HepG2 (cell line): ENCODE data around the gene NINJ2. TPM values are rescaled to one million over a fixed set of nuclear protein-coding genes. Genes with fewer than 3 reads are reported as not detected.

Experiments used
- ATAC-seq: fragments of 200-7000 bp; cut with Tn5 transposase; 3 replicates; pipeline ENCODE4 v1.9.1; 2020; ENCODE audit warnings: mild to moderate bottlenecking, moderate library complexity
- BruUV-seq: library from RNA; stranded (reverse); fragments of 400-500 nt; replicated peaks from 2 replicates; lab custom pipeline; 2021; lab: Mats Ljungman, UMichigan
- CTCF ChIA-PET: fragments of 300-600 bp; formaldehyde crosslinking; extraction: SDS; loops from one replicate; lab custom pipeline; 2021; ENCODE audit warnings: low total read pairs, inconsistent platforms, low intra/inter-chr PET ratio; lab: Yijun Ruan, JAX
- POLR2A ChIA-PET: fragments of 350-600 bp; sonication (Branson Sonifier 250); formaldehyde crosslinking; loops from one replicate; lab custom pipeline; 2020; ENCODE audit warnings: antibody characterized with exemption, inconsistent platforms; lab: Yijun Ruan, JAX
- DNase-seq: peaks from one replicate; pipeline ENCODE4 v3.0.0-alpha.2; 2015; ENCODE audit warnings: low spot score
- FAIRE-seq: peaks from 3 replicates; lab custom pipeline; 2011; peaks lifted over from hg19 to GRCh38; lab: Jason Lieb, UNC
- H2AFZ ChIP-seq: one replicate; pipeline ENCODE4 v1.6.1; 2011; ENCODE audit warnings: low read length, inconsistent platforms
- H3K27ac ChIP-seq: fragments of 300-600 bp; 3 replicates; pipeline ENCODE4 v1.8.0; 2011; ENCODE audit warnings: mixed run types, mild to moderate bottlenecking, mixed read lengths, low read length, inconsistent platforms; ENCODE audit not compliant: insufficient read depth; ENCODE audit errors: extremely low read length
- H3K27me3 ChIP-seq, 2 experiments: fragments of 200-600 bp in 1 of 2; 2 replicates in 1 of 2; 3 replicates in 1 of 2; pipeline versions ENCODE4 v1.6.0 to v1.8.0; 2011; ENCODE audit warnings: low read length in 2 of 2, mild to moderate bottlenecking in 2 of 2, moderate library complexity in 2 of 2, inconsistent platforms in 1 of 2; ENCODE audit not compliant: insufficient read depth in 2 of 2, control insufficient read depth in 1 of 2
- H3K36me3 ChIP-seq, 2 experiments: fragments of 200-600 bp in 1 of 2; replicated peaks in 1 of 2; 2 replicates in 1 of 2; 3 replicates in 1 of 2; pipeline versions ENCODE4 v1.5.1 to v1.8.0; 2011; ENCODE audit warnings: low read length in 2 of 2, inconsistent platforms in 1 of 2; ENCODE audit not compliant: insufficient read depth in 2 of 2, control insufficient read depth in 1 of 2
- H3K4me1 ChIP-seq: 2 replicates; pipeline ENCODE4 v1.5.1; 2012; ENCODE audit warnings: low read length, inconsistent platforms; ENCODE audit not compliant: insufficient read depth
- H3K4me2 ChIP-seq: 2 replicates; pipeline ENCODE4 v1.6.0; 2011; ENCODE audit warnings: low read depth, low read length, inconsistent platforms
- H3K4me3 ChIP-seq, 3 experiments: fragments of 200-600 bp in 1 of 3; sonication (generic), shearing (Covaris generic) in 1 of 3; replicated peaks in 1 of 3; 2 replicates each; pipeline ENCODE4 v1.5.1; 2011 to 2016; ENCODE audit warnings: low read length in 3 of 3, inconsistent platforms in 2 of 3, low read depth in 2 of 3, mild to moderate bottlenecking in 2 of 3, control low read depth in 1 of 3, mixed read lengths in 1 of 3; ENCODE audit not compliant: insufficient read depth in 1 of 3
- H3K79me2 ChIP-seq: one replicate; pipeline ENCODE4 v1.6.1; 2011; ENCODE audit warnings: low read length, inconsistent platforms; ENCODE audit not compliant: insufficient read depth
- H3K9ac ChIP-seq: 2 replicates; pipeline ENCODE4 v1.6.0; 2011; ENCODE audit warnings: mild to moderate bottlenecking, low read depth, low read length, inconsistent platforms; ENCODE audit not compliant: insufficient read depth
- H3K9me3 ChIP-seq: 2 replicates; pipeline ENCODE4 v1.5.1; 2012; ENCODE audit warnings: mild to moderate bottlenecking, low read length
- H4K20me1 ChIP-seq: 2 replicates; pipeline ENCODE4 v1.6.0; 2011; ENCODE audit warnings: inconsistent platforms, mild to moderate bottlenecking, low read length, moderate library complexity; ENCODE audit not compliant: insufficient read depth
- ATM ChIP-seq: fragments of 450-650 bp; IDR thresholded peaks from 2 replicates; pipeline ENCODE4 v1.7.1; 2017; ENCODE audit warnings: mild to moderate bottlenecking, borderline replicate concordance
- MAFK ChIP-seq, 2 experiments: IDR thresholded peaks in 1 of 2; conservative IDR thresholded peaks in 1 of 2; 2 replicates each; pipeline ENCODE4 v1.6.1; 2011; ENCODE audit warnings: improper control_type of control experiment in 2 of 2, low read length in 2 of 2
- NFATC3 ChIP-seq: sonication (generic); formaldehyde crosslinking; IDR thresholded peaks from 2 replicates; pipeline ENCODE4 v1.5.1; 2020; ENCODE audit warnings: mild to moderate bottlenecking, missing genetic modification reagents
- TARDBP ChIP-seq: sonication (generic); formaldehyde crosslinking; IDR thresholded peaks from 2 replicates; pipeline ENCODE4 v1.8.0; 2022; ENCODE audit warnings: mild to moderate bottlenecking, missing genetic modification reagents
- ZNF101 ChIP-seq: sonication (generic); formaldehyde crosslinking; IDR thresholded peaks from 2 replicates; pipeline ENCODE4 v1.4.0; 2020; ENCODE audit warnings: mild to moderate bottlenecking, low read depth, missing genetic modification reagents, borderline replicate concordance
- WGBS: methylation state at CpG from one replicate; pipeline ENCODE4 v1.1.6; 2017; ENCODE audit warnings: low lambda C conversion rate; 5-methylcytosine and 5-hydroxymethylcytosine counted together
- in situ Hi-C: cut with HindIII; loops from 2 replicates; pipeline ENCODE4 v1.10.0; 2017; ENCODE audit warnings: low pct_unique_long_range_greater_than_20kb; ENCODE audit not compliant: extremely low pct_ligation_motif_present
- intact Hi-C: fragments of 100-400 bp; cut with micrococcal nuclease; formaldehyde crosslinking; loops from one replicate; pipeline ENCODE4 v1.10.0; 2022; ENCODE audit not compliant: unreplicated experiment
- polyA plus RNA-seq, 8 experiments: library from polyadenylated mRNA; depleted of rRNA in 3 of 8; stranded (reverse) in 7 of 8; unstranded in 1 of 8; fragments of >200 nt; fragmentation: Illumina TruSeq in 4 of 8; extraction: Trizol in 4 of 8; gene quantifications; 2 replicates each; pipeline versions ENCODE4 v1.2.1 to v1.2.3, GENCODE V29; 2011 to 2016; ENCODE audit warnings: low read depth in 4 of 8, missing spikeins in 1 of 8, mixed read lengths in 1 of 8; ENCODE audit not compliant: insufficient read depth in 1 of 8
- total RNA-seq, 5 experiments: library from RNA; depleted of rRNA; stranded (reverse); fragments of >200 nt; fragmentation: Illumina TruSeq; extraction: Trizol; gene quantifications; 2 replicates each; pipeline ENCODE4 v1.2.3, GENCODE V29; 2016; ENCODE audit warnings: low read depth in 1 of 5
- TF ChIP-seq, protein P1 (sequence below): sonication (generic); formaldehyde crosslinking; IDR thresholded peaks from 2 replicates; pipeline ENCODE4 v1.5.0; 2020; ENCODE audit warnings: missing genetic modification reagents
- TF ChIP-seq, protein P2 (sequence below): sonication (generic); formaldehyde crosslinking; IDR thresholded peaks from 2 replicates; pipeline ENCODE4 v1.4.0; 2020; ENCODE audit warnings: mild to moderate bottlenecking, missing genetic modification reagents

Gene NINJ2
- total and polyA plus RNA-seq, 2 of the 13 experiments (the other 11 are each of a cell fraction or from before 2014, with no cell fraction given), result 0.62 to 3.8 TPM

DNA sequence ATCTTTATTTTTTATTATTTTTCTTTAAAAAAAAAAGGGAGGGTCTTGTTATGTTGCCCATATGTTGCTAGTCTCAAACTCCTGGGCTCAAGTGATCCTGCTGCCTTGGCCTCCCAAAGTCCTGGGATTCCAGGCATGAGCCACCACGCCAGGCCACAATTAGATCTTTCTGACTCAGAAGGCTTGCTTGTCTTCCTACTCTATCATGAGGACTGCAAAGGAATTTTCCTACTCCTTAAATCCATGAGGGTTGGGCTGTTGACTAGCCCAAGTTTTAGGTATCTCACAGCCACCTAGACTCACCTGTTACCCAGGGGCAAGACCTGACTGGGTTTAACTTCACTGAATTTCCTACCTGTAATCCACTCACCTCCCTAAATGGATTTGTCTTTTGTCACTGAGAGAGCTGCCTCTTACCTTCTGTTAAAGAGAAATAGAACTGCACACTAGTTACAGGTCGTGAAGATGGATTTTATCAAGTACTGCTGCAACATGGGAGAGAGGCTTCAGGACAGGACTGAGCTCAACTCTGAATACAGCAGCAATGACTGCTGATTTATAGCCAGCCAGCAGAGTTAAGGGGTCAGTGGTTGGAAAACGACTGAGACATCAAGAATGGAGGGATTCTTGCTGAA is 131.2 kb downstream of the NINJ2 start (continued):
- TF ChIP-seq ATM (no peak), NFATC3 (no peak), MAFK (conservative IDR thresholded peaks at IDR 0.05 in 1 of 2, IDR thresholded peaks at IDR 0.05 in 1 of 2; ENCODE audit: low read length in 2 of 2) (no peak)
- TF ChIP-seq, protein P1, sequence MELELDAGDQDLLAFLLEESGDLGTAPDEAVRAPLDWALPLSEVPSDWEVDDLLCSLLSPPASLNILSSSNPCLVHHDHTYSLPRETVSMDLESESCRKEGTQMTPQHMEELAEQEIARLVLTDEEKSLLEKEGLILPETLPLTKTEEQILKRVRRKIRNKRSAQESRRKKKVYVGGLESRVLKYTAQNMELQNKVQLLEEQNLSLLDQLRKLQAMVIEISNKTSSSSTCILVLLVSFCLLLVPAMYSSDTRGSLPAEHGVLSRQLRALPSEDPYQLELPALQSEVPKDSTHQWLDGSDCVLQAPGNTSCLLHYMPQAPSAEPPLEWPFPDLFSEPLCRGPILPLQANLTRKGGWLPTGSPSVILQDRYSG (CRISPR knock-in tag), result no peak

DNA sequence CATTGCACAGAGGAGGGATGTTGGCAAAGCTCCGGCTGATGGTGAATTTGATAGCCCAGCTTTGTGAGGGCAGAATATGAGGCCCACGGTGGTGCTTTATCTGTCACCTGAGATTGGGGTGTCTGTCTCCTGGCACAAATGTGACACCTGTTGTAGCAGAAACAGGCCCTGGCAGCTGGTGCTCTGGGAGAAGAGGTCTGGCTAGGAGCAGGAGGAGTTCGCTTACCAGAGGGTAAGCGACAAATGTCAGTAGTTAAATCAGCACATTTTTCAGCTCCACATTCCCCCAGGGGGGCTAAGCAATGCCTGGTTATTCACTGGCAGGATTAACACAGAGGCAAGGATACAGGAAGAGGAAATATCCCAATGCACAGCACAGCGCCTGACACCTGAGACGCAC is 132.4 kb downstream of the NINJ2 start:
- Histone ChIP-seq H3K9ac (no peak overlapping the region), H3K4me3 (no peak overlapping the region), H2AFZ (no peak overlapping the region), H3K9me3 (peaks cover 17% of the 10 kb centered on the region; the same call in 1 of the 2 replicates), H3K79me2 (no peaks in the 10 kb centered on the region), H3K4me1 (no peaks in the 10 kb centered on the region), H3K4me2 (no peak overlapping the region), H3K27me3 (no peaks in the 10 kb centered on the region), H3K27ac (no peak overlapping the region), H3K36me3 (no peaks in the 10 kb centered on the region), H4K20me1 (no peaks in the 10 kb centered on the region)
- WGBS, result 90% methylated on average over 6 of the region's 6 CpGs
- POLR2A ChIA-PET, result no interaction called here
- in situ Hi-C loops (no loop called here), intact Hi-C loops (no loop called here)
- FAIRE-seq (no peak), ATAC-seq (no peak), DNase-seq (no peak)
- BruUV-seq, result no TSS peak
- CTCF ChIA-PET, result no interaction called here
- TF ChIP-seq, protein P2, sequence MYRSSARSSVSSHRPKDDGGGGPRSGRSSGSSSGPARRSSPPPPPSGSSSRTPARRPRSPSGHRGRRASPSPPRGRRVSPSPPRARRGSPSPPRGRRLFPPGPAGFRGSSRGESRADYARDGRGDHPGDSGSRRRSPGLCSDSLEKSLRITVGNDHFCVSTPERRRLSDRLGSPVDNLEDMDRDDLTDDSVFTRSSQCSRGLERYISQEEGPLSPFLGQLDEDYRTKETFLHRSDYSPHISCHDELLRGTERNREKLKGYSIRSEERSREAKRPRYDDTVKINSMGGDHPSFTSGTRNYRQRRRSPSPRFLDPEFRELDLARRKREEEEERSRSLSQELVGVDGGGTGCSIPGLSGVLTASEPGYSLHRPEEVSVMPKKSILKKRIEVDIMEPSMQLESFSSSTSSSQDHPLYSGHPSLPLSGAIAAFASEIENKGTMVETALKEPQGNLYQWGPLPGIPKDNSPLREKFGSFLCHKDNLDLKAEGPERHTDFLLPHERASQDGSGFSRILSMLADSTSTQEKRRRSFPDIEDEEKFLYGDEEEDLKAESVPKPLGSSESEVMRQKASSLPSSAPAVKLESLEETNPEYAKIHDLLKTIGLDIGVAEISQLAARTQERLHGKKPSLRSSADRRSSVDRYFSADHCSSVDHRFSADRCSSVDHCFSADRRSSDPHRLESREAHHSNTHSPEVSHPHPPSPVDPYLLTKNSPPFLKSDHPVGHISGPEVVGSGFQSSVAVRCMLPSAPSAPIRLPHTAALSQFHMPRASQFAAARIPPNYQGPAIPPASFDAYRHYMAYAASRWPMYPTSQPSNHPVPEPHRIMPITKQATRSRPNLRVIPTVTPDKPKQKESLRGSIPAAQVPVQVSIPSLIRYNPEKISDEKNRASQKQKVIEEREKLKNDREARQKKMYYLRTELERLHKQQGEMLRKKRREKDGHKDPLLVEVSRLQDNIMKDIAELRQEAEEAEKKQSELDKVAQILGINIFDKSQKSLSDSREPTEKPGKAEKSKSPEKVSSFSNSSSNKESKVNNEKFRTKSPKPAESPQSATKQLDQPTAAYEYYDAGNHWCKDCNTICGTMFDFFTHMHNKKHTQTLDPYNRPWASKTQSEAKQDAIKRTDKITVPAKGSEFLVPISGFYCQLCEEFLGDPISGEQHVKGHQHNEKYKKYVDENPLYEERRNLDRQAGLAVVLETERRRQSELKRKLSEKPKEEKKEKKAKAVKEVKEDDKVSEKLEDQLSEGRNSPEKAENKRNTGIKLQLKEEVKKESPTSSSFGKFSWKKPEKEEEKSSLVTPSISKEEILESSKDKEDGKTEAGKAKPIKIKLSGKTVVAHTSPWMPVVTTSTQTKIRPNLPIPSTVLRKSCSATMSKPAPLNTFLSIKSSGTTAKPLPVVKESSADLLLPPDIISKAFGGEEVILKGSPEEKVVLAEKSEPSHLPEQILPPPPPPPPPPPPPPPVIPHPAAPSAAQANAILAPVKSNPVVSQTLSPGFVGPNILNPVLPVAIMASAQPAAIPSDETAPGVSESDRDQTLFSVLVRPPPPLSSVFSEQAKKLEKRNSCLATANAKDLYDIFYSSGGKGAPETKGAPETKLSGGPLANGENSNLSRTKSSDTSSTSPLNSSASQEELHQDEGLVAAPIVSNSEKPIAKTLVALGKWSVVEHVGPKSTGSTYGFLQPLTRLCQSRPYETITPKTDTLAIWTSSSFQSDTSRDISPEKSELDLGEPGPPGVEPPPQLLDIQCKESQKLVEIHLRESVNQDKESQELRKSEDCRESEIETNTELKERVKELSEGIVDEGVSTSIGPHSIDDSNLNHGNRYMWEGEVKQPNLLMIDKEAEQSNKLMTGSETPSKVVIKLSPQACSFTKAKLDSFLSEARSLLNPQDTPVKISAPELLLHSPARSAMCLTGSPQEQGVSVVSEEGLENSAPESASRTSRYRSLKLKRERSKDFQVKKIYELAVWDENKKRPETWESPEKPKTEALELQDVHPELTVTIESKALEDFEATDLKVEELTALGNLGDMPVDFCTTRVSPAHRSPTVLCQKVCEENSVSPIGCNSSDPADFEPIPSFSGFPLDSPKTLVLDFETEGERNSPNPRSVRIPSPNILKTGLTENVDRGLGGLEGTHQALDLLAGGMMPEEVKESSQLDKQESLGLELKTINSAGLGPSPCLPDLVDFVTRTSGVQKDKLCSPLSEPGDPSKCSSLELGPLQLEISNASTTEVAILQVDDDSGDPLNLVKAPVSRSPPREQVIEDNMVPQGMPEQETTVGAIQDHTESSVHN, result no peak
- TF ChIP-seq TARDBP (CRISPR knock-in tag) (no peak), ZNF101 (CRISPR knock-in tag) (no peak)
